ENCODE measurements around the gene TBC1D1. TPM values are rescaled to one million over a fixed set of nuclear protein-coding genes. Genes with fewer than 3 reads are reported as not detected.

The TBC1D1 gene
- total RNA-seq, 1 donor = 66.6 TPM

DNA sequence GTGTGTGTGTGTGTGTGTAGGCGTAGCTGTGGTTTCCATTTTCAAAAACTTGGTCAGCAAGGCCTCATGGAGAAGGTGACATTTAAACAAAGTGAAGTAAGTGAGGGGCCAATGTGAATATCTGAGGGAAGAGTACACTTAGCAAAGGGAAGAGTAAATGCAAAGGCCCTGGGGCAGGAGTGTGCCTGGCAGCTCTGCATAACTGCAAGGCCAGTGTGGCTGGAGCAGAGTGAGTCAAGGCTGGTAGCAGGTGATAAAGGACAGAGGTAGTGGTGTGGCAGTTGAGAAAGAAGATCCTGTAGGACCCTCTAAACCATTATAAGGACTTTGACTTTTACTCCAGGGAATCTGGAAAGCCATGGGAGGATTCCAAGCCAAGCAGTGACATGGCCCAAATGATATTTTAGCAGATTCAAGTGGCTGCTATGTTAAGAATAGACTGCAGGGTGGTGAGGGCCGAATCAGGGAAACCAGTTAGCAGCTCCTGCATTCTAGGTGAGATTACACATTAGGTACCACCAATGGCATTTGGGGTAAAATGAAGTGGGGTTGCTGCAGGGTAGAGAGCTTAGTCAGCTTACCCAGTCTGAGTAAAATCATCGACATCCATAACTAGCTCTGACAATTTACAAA is 5.9 kb upstream of the TBC1D1 start:
- Histone ChIP-seq H3K27me3 (ENCODE audit: insufficient read depth, low read length) (peaks cover 4% of the 10 kb centered on the region), H3K4me1 (ENCODE audit: insufficient read depth, low read length) (peaks cover 3% of the 10 kb centered on the region), H4K20me1 (ENCODE audit: insufficient read depth, low read length) (no peaks in the 10 kb centered on the region), H3K4me3 (ENCODE audit: insufficient read depth, low read length) (no peak overlapping the region), H3K4me2 (ENCODE audit: insufficient read depth, low read length) (peak overlapping the region; percentile 33), H2AFZ (ENCODE audit: low read length) (peak overlapping the region; percentile 21), H3K79me2 (ENCODE audit: insufficient read depth, low read length) (no peaks in the 10 kb centered on the region), H3K27ac (ENCODE audit: low read depth, low read length) (no peak overlapping the region), H3K36me3 (ENCODE audit: insufficient read depth, low read length) (no peaks in the 10 kb centered on the region), H3K9me3 (ENCODE audit: low read depth, low read length) (no peaks in the 10 kb centered on the region)
- TF ChIP-seq, protein P1, sequence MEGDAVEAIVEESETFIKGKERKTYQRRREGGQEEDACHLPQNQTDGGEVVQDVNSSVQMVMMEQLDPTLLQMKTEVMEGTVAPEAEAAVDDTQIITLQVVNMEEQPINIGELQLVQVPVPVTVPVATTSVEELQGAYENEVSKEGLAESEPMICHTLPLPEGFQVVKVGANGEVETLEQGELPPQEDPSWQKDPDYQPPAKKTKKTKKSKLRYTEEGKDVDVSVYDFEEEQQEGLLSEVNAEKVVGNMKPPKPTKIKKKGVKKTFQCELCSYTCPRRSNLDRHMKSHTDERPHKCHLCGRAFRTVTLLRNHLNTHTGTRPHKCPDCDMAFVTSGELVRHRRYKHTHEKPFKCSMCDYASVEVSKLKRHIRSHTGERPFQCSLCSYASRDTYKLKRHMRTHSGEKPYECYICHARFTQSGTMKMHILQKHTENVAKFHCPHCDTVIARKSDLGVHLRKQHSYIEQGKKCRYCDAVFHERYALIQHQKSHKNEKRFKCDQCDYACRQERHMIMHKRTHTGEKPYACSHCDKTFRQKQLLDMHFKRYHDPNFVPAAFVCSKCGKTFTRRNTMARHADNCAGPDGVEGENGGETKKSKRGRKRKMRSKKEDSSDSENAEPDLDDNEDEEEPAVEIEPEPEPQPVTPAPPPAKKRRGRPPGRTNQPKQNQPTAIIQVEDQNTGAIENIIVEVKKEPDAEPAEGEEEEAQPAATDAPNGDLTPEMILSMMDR (IDR thresholded peaks at IDR 0.05; ENCODE audit: extremely low read depth, low read depth, low read length) = no peak
- peak; percentile 32 for DNase-seq (ENCODE audit: insufficient read length, low spot score, missing footprints)

DNA sequence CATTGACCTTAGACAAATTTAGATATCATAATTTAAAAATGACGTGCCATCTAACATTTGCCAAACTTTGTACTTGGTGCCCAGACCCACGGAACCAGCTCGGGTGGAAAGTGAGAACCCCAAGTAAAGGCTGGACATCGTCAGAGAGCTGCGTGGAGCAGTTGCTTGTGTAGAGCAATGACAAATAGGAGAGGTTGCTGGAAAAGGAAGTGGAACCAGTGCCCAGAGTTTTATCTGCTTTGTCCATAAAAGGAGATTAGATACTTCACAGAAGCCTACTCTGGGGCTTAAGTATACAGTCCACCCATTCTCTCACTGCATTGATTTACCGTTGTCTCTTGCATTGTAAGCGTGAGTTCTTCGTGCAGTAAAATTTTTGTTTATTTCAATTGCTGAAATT is 5.4 kb upstream of the TBC1D1 start:
- H3K36me3 ChIP-seq (ENCODE audit: insufficient read depth, low read length) = no peaks in the 10 kb centered on the region
- peaks cover 8% of the 10 kb centered on the region for H3K4me1 ChIP-seq (ENCODE audit: insufficient read depth, low read length)
- peak overlapping the region; percentile 21 for H2AFZ ChIP-seq (ENCODE audit: low read length)
- H3K27me3 ChIP-seq (ENCODE audit: insufficient read depth, low read length) = peaks cover 4% of the 10 kb centered on the region
- H3K79me2 ChIP-seq (ENCODE audit: insufficient read depth, low read length) = no peaks in the 10 kb centered on the region
- H3K4me2 ChIP-seq (ENCODE audit: insufficient read depth, low read length) = peak overlapping the region; percentile 33
- TF ChIP-seq, protein P1 (IDR thresholded peaks at IDR 0.05; ENCODE audit: extremely low read depth, low read depth, low read length) = no peak
- no peak overlapping the region for H3K27ac ChIP-seq (ENCODE audit: low read depth, low read length)
- peak; percentile 73 for DNase-seq (ENCODE audit: insufficient read length, low spot score, missing footprints)
- H3K4me3 ChIP-seq (ENCODE audit: insufficient read depth, low read length) = no peak overlapping the region
- H3K9me3 ChIP-seq (ENCODE audit: low read depth, low read length) = no peaks in the 10 kb centered on the region
- H4K20me1 ChIP-seq (ENCODE audit: insufficient read depth, low read length) = no peaks in the 10 kb centered on the region

DNA sequence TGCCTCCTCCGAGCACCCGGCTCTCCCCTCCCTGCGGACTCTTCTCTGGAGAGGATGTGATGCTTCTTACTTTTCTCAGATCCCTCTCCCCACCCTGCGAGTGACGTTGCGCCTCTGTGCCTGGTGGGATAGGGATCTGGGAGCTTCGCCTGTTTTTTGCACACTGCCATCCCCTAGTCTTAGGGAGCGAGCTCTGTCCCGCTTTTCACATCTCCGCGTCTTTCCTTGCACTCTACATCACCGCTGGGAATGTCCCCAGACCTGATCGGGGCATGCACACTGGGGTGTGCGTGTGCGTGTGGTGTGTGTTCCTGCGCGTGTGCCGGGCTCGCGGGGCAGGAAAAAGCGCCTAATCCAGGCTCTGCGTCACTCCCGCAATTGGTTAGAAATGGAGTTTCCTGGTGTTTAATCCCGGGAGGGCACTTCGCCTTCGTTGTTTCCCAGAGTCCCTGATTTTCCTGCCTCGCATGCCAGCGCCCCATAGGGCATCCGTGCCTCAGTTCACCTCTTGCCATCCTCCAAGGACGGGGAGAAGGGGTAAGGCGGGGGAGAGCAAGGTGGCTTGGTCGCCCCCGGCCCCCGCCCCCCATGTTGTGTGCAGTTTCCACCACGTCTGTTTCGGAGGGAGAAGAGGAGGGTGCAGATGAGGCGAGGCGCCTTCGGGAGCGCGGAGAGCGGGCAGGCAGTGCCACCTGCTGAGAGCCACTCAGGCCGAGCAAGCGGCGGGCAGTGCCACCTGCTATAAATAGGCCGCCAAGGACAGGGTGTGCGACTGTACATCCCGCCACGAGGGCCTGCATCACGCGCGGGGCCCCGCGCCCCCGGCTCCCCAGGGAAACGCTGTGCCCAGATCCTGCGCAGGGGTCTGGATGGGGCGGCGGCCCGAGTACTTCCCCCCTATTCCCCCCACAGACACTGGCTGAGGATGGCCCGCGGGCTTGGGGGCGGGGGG is 759 bp upstream of the TBC1D1 start:
- TF ChIP-seq, protein P1 (IDR thresholded peaks at IDR 0.05; ENCODE audit: extremely low read depth, low read depth, low read length) = no peak
- Histone ChIP-seq H3K27ac (ENCODE audit: low read depth, low read length) (no peak overlapping the region), H3K4me3 (ENCODE audit: insufficient read depth, low read length) (peak overlapping the region; percentile 81), H4K20me1 (ENCODE audit: insufficient read depth, low read length) (no peaks in the 10 kb centered on the region), H3K79me2 (ENCODE audit: insufficient read depth, low read length) (no peaks in the 10 kb centered on the region), H3K4me1 (ENCODE audit: insufficient read depth, low read length) (peaks cover 8% of the 10 kb centered on the region), H3K27me3 (ENCODE audit: insufficient read depth, low read length) (peaks cover 13% of the 10 kb centered on the region), H3K9me3 (ENCODE audit: low read depth, low read length) (no peaks in the 10 kb centered on the region), H3K4me2 (ENCODE audit: insufficient read depth, low read length) (peak overlapping the region; percentile 90), H3K36me3 (ENCODE audit: insufficient read depth, low read length) (no peaks in the 10 kb centered on the region), H2AFZ (ENCODE audit: low read length) (peak overlapping the region; percentile 84)
- DNase-seq (ENCODE audit: insufficient read length, low spot score, missing footprints) = peak; percentile 80

Data from osteoblast (primary cell).